Activated T-helper 17 cell treated with anti-CD3 and anti-CD28 coated beads, Interleukin-2, amount 50 U/mL, for 72 hours (primary cell): ENCODE data around the gene TBC1D5. TPM values are rescaled to one million over a fixed set of nuclear protein-coding genes. Genes with fewer than 3 reads are reported as not detected.

Experiments
- ATAC-seq: fragments of 150-1000 bp; cut with Tn5 transposase; replicated peaks from 2 replicates; pipeline ENCODE4 v1.10.0; 2021; ENCODE audit warnings: mild to moderate bottlenecking, moderate library complexity
- H3K27ac Mint-ChIP-seq: one replicate; pipeline ENCODE4 v1.8.0; 2022; ENCODE audit warnings: mixed read lengths
- H3K27me3 Mint-ChIP-seq: one replicate; pipeline ENCODE4 v1.8.0; 2022; ENCODE audit warnings: mixed read lengths
- H3K36me3 Mint-ChIP-seq: one replicate; pipeline ENCODE4 v1.8.0; 2022; ENCODE audit warnings: low read depth, mild to moderate bottlenecking, mixed read lengths
- H3K4me1 Mint-ChIP-seq: one replicate; pipeline ENCODE4 v1.8.0; 2022; ENCODE audit warnings: mixed read lengths
- H3K4me3 Mint-ChIP-seq: one replicate; pipeline ENCODE4 v1.8.0; 2022; ENCODE audit warnings: mild to moderate bottlenecking, mixed read lengths
- H3K9me3 Mint-ChIP-seq: one replicate; pipeline ENCODE4 v1.8.0; 2022; ENCODE audit warnings: mixed read lengths
- total RNA-seq, 2 donors: library from RNA; stranded (reverse); gene quantifications; one replicate each; pipeline ENCODE4 v1.2.3, GENCODE V29; 2022

Gene TBC1D5
- total RNA-seq, 2 donors from 2014 or later: 43.9 to 53.2 TPM

DNA sequence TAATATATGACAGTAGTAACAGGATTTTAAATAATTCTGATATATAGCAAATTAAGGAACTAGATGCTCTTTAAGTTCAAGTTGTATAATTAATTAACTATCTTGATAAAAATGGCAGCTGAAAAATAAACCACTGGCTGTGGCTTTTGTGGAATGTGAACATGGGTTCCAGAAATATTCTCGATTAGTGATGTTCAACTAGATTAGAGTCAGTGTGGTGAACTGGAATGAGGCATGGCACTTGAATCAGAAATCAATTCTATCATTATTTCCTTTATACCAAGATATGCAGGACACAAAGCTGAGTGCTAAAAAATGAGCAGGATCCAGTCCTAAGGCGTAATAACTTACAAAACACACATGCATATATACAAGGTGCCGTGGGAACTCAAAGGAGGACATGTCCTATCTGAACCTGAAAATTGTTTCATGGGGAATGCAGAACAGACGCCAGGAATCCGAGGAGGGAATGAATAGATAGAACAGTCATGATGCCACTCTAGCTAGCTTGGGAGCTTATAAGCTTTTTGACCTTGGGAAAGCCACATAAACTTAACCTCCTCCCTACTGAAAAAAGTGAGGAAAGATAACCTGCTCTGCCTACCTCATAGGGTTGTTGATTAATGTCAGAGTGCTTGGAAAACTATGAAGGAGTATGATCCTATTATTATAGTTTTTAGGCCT, 455.3 kb downstream of the TBC1D5 start:
- H3K9me3 Mint-ChIP-seq: no peaks in the 10 kb centered on the region
- H3K27me3 Mint-ChIP-seq: no peaks in the 10 kb centered on the region
- H3K36me3 Mint-ChIP-seq: peaks cover 15% of the 10 kb centered on the region
- no peak for ATAC-seq
- H3K27ac Mint-ChIP-seq: no peak overlapping the region
- H3K4me1 Mint-ChIP-seq: no peaks in the 10 kb centered on the region
- no peak overlapping the region for H3K4me3 Mint-ChIP-seq

GRCh38 chr3:17278006-17278405, 464.4 kb downstream of the TBC1D5 start:
- Mint-ChIP-seq H3K36me3 (no peaks in the 10 kb centered on the region), H3K4me3 (no peak overlapping the region), H3K27me3 (no peaks in the 10 kb centered on the region), H3K9me3 (no peaks in the 10 kb centered on the region), H3K27ac (no peak overlapping the region), H3K4me1 (peaks cover 5% of the 10 kb centered on the region)
- ATAC-seq: no peak

- no peaks in the 10 kb centered on the region for H3K9me3 Mint-ChIP-seq
- no peaks in the 10 kb centered on the region for H3K36me3 Mint-ChIP-seq
- H3K4me1 Mint-ChIP-seq: no peaks in the 10 kb centered on the region
- ATAC-seq: no peak
- H3K27me3 Mint-ChIP-seq: no peaks in the 10 kb centered on the region
- H3K27ac Mint-ChIP-seq: no peak overlapping the region
- no peak overlapping the region for H3K4me3 Mint-ChIP-seq
Observed at GRCh38 chr3:17266846-17267245, 475.6 kb downstream of the TBC1D5 start.

- Mint-ChIP-seq H3K9me3 (no peaks in the 10 kb centered on the region), H3K27ac (no peak overlapping the region), H3K27me3 (no peaks in the 10 kb centered on the region), H3K4me1 (no peaks in the 10 kb centered on the region), H3K36me3 (no peaks in the 10 kb centered on the region), H3K4me3 (no peak overlapping the region)
- no peak for ATAC-seq
Observed at GRCh38 chr3:17261627-17262369, 480.6 kb downstream of the TBC1D5 start.

DNA sequence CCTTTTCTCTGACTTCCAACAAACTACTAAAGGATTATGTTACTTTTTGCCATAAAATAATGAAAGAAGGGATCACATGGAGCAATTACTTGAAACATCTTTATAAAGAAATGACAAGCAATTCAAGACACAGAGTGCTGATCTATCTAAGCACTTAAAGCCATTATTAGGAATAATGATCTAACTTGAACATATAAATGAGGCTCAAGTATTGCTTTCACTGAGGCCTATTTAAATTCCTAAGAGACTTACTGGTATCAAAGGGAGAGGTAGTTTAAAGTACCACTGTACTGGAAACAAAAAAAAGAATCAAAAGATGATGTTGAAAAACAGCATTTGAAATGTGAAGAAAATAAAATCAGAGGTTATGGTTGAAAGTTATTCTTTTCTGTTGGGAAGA, 482.2 kb downstream of the TBC1D5 start:
- no peaks in the 10 kb centered on the region for H3K27me3 Mint-ChIP-seq

GRCh38 chr3:17259685-17260084, 482.7 kb downstream of the TBC1D5 start:
- ATAC-seq: no peak
- H3K4me1 Mint-ChIP-seq: no peaks in the 10 kb centered on the region

More for the DNA sequence above, 482.2 kb downstream of the TBC1D5 start:
- no peaks in the 10 kb centered on the region for H3K36me3 Mint-ChIP-seq
- no peak overlapping the region for H3K27ac Mint-ChIP-seq
- ATAC-seq: no peak
- H3K4me3 Mint-ChIP-seq: no peak overlapping the region
- no peaks in the 10 kb centered on the region for H3K4me1 Mint-ChIP-seq
- H3K9me3 Mint-ChIP-seq: no peaks in the 10 kb centered on the region

GRCh38 chr3:17258823-17259436, 483.5 kb downstream of the TBC1D5 start:
- no peak for ATAC-seq
- Mint-ChIP-seq H3K9me3 (no peaks in the 10 kb centered on the region), H3K27me3 (no peaks in the 10 kb centered on the region), H3K4me1 (no peaks in the 10 kb centered on the region), H3K4me3 (no peak overlapping the region), H3K27ac (no peak overlapping the region), H3K36me3 (no peaks in the 10 kb centered on the region)

More at GRCh38 chr3:17259685-17260084, 482.7 kb downstream of the TBC1D5 start:
- H3K36me3 Mint-ChIP-seq: no peaks in the 10 kb centered on the region
- H3K9me3 Mint-ChIP-seq: no peaks in the 10 kb centered on the region
- H3K27me3 Mint-ChIP-seq: no peaks in the 10 kb centered on the region
- H3K4me3 Mint-ChIP-seq: no peak overlapping the region
- no peak overlapping the region for H3K27ac Mint-ChIP-seq

- ATAC-seq: no peak
- H3K27me3 Mint-ChIP-seq: no peaks in the 10 kb centered on the region
- H3K4me3 Mint-ChIP-seq: no peak overlapping the region
- no peaks in the 10 kb centered on the region for H3K4me1 Mint-ChIP-seq
- no peaks in the 10 kb centered on the region for H3K9me3 Mint-ChIP-seq
- H3K27ac Mint-ChIP-seq: no peak overlapping the region
- H3K36me3 Mint-ChIP-seq: no peaks in the 10 kb centered on the region
Observed at GRCh38 chr3:17257269-17257668, 485.2 kb downstream of the TBC1D5 start.

GRCh38 chr3:17243621-17244020, 498.8 kb downstream of the TBC1D5 start:
- no peak overlapping the region for H3K4me3 Mint-ChIP-seq
- H3K27me3 Mint-ChIP-seq: no peaks in the 10 kb centered on the region
- no peak for ATAC-seq
- no peaks in the 10 kb centered on the region for H3K4me1 Mint-ChIP-seq
- H3K27ac Mint-ChIP-seq: no peak overlapping the region
- no peaks in the 10 kb centered on the region for H3K36me3 Mint-ChIP-seq
- H3K9me3 Mint-ChIP-seq: no peaks in the 10 kb centered on the region

DNA sequence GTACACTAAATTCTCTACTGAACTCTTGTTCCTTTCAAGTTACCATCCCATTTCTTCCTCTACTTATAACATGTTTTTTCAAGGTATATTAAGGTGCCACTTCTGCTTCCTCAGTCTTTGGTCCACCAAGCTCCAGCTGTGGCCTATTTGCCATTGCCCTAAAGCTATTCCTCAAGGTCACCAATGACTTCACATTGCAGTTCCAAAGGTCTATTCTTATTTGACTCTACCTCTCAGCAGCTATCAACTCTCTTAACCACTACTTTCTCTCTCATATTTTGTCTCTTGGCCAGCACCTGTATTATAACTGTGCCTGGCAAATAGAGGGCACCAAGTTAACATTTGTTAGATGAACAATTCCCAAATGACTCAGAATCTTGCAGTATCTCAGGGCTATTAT, 503.0 kb downstream of the TBC1D5 start:
- ATAC-seq: no peak
- Mint-ChIP-seq H3K9me3 (no peaks in the 10 kb centered on the region), H3K27ac (peak overlapping the region; percentile 8), H3K4me3 (no peak overlapping the region), H3K36me3 (peaks cover 6% of the 10 kb centered on the region), H3K27me3 (no peaks in the 10 kb centered on the region), H3K4me1 (peaks cover 5% of the 10 kb centered on the region)

DNA sequence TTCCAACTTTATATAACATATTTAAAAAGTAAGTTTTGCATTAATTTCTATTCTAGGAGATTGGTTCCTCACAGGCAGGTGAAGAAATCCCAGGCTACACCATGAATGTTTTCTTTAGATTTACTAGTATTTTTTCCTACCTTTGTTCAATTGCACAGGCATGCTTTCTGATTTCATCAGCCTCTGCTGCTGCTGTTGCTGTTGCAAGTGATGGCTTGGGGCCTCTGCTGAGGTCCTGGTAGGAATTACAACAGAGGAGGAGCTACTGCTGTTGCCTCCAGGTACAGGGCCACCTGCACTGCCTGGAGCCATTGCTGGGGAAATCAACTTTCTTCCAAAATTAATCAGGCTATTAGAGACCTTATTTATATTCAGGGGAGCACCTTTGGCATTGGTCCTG, 504.4 kb downstream of the TBC1D5 start:
- Mint-ChIP-seq H3K36me3 (peaks cover 6% of the 10 kb centered on the region), H3K4me3 (no peak overlapping the region), H3K4me1 (peaks cover 11% of the 10 kb centered on the region), H3K27ac (no peak overlapping the region), H3K27me3 (no peaks in the 10 kb centered on the region), H3K9me3 (no peaks in the 10 kb centered on the region)
- no peak for ATAC-seq

DNA sequence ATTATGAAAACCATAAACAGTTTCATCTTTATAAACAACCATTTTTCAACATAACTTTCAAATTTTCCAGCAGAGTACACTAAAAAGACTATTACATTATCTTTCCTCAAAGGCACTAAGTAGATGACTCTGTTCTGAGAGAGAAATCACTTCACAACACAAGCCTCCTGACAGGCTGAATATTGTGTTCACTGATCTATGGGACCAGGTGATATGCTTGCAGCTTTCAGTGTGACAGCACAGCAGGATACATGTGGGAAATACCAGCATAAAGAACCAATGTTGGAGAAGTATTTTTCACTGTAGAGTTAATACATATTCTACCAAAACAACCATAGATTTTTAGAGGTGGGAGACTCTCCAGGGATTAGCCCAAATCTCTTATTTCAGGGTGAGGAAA, 507.1 kb downstream of the TBC1D5 start:
- Mint-ChIP-seq H3K4me1 (peaks cover 11% of the 10 kb centered on the region), H3K9me3 (no peaks in the 10 kb centered on the region), H3K27me3 (no peaks in the 10 kb centered on the region), H3K36me3 (peaks cover 6% of the 10 kb centered on the region), H3K27ac (no peak overlapping the region), H3K4me3 (no peak overlapping the region)
- no peak for ATAC-seq

DNA sequence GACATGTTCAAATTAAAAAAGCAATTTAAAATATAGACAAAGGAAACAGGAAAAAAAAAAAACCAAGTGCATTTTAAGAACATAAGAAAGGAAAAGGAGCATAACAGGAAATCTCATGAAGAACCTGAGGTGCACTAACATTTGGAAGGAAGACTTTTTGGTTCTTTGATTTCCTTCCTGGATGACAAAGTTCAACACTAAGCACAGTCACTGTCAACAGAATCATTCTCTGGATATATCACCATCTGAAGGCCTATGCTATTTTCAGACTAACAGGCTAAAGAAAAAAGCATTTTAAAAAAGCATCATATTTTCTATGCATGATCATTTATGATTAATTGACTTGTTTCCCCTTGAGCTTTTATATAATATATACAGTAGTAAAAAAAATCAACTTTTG, 508.0 kb downstream of the TBC1D5 start:
- peaks cover 11% of the 10 kb centered on the region for H3K4me1 Mint-ChIP-seq
- no peaks in the 10 kb centered on the region for H3K9me3 Mint-ChIP-seq
- H3K27ac Mint-ChIP-seq: no peak overlapping the region
- H3K27me3 Mint-ChIP-seq: no peaks in the 10 kb centered on the region
- H3K36me3 Mint-ChIP-seq: peaks cover 6% of the 10 kb centered on the region
- no peak for ATAC-seq
- H3K4me3 Mint-ChIP-seq: no peak overlapping the region

DNA sequence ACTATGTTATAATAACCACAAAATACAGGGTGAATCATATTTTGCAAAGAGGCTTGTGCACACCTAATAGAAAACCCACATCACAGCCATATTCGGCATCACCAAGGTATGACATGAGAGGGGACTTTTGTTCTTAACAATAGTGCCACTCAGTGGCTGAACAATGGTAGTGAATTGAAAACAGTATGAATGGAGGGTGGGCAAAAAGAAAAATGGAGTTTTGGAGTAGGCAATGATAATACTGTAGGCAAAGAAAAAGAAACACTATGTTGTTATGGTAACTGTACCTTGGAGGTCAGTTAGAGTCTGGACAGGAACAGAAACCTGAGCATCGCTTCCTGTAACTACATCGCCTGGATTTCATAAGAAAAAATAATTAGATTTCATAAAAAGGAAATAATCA, 509.0 kb downstream of the TBC1D5 start:
- ATAC-seq: peak; percentile 98
- no peaks in the 10 kb centered on the region for H3K9me3 Mint-ChIP-seq
- H3K27ac Mint-ChIP-seq: no peak overlapping the region
- H3K36me3 Mint-ChIP-seq: peaks cover 6% of the 10 kb centered on the region
- peaks cover 11% of the 10 kb centered on the region for H3K4me1 Mint-ChIP-seq
- no peak overlapping the region for H3K4me3 Mint-ChIP-seq
- H3K27me3 Mint-ChIP-seq: no peaks in the 10 kb centered on the region

DNA sequence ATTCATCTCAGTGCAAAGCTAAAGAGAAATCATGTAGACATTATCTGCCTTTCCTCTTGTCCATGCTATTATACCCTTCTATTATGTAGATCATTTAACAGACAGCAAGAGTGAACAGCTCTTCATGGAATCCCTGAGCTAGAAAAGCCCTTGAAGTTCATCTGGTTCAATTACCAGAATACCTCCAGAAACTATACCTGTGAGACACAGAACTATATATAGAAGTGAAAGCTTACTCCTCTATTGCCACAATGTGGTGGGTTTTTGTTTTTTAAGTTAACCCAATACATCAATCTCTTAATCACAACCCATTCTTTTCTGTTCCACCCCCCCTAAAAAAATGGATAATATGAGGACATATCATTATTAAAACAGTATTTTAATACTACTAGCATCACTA, 510.0 kb downstream of the TBC1D5 start:
- Mint-ChIP-seq H3K27me3 (no peaks in the 10 kb centered on the region), H3K4me1 (peaks cover 11% of the 10 kb centered on the region), H3K9me3 (no peaks in the 10 kb centered on the region), H3K4me3 (no peak overlapping the region), H3K36me3 (peaks cover 5% of the 10 kb centered on the region), H3K27ac (no peak overlapping the region)
- ATAC-seq: no peak
